ENCODE data around the gene SIPA1L3.

SIPA1L3 gene

DNA sequence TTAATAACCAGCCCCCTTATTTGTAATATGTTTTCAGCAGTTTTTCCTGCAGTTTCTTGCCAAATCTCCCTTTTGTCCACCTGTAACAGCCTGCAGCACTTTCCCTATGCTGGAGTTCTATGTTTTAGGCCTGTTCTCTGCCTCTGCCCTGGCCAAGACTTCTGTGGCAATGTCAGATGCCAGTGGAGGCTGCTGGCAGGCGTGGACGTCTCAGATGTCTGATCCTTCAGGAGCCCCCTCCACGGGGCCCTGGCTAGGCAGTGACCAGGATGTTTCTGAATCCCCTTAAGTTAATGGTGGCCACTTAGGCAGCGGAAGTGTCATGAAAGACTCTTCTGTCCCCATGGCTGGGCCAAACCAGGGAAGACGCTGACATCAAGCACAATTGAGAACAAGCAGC is 40.8 kb downstream of the SIPA1L3 start:
- DNase-seq (ENCODE audit: low read depth in 2 of 2): no peak

DNA sequence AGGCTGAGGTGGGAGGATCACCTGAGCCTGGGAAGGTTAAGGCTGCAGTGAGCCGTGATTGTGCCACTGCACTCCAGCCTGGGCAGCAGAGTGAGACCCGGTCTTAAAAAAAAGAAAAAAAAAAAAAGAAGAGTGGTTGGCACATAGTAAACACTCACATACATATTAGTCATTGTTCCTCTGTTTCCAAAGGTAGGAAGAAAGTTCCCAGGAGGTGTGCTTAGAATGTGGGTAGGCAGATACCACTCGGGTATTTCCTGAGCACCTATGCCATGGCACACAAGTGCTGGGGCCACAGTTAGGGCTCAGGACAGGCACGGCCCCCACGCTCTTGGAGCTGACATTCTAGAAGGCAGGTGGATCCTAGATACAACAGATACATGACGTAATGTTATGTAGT is 41.4 kb downstream of the SIPA1L3 start:
- no peak for DNase-seq (ENCODE audit: low read depth in 2 of 2)

DNA sequence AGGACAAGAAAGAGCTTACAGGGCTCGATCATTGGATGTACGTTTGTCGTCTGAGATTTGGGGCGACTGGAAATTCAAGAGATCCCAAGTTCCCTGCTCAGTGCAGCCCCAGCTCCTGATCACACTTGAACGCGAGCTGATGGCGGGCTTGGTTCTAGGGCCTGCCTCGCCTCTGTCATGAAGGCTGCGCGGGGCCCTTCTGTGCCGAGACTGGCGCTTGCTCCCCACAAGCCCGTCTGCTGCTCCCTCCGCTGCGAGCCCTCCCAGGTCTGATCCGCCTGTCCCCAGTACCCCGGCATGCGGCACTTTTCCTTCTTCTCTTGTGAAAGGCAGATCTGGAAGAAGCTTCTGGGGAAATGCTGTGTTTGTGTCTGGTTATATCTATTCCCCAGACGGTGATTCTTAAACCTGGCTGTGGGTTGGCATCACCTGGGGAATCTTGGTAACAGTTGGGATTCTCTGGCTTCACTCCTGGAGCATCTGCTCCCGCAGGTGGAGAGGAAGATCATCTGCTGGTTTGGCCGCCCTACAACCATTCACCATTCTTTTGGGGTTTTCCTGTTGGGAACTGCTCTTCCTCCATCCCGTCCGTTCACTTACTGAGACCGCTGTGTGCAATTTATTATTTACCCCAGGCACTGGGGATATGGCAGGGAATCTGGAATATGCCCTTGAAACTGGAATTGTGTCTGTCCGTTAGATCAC is 43.6 kb downstream of the SIPA1L3 start:
- DNase-seq (ENCODE audit: low read depth in 2 of 2): no peak

DNA sequence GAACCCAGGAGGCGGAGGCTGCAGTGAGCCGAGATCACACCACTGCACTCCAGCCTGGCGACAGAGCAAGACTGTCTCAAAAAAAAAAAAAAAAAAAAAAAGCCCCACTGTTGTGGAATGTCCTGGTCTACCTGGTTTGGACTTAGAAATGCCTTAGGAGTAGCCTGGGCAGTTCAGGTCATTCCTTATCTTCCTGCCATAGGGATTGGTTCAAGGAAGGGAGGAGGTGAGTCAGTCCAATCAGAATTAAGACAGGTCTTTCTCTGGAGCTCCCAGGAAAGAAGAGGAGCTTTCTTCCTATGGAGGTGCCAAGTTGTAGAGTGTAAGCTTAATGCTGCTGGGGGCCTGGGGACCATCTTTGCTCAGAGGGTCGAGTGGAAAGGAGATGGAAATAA is 44.8 kb downstream of the SIPA1L3 start:
- no peak for DNase-seq (ENCODE audit: low read depth in 2 of 2)

DNA sequence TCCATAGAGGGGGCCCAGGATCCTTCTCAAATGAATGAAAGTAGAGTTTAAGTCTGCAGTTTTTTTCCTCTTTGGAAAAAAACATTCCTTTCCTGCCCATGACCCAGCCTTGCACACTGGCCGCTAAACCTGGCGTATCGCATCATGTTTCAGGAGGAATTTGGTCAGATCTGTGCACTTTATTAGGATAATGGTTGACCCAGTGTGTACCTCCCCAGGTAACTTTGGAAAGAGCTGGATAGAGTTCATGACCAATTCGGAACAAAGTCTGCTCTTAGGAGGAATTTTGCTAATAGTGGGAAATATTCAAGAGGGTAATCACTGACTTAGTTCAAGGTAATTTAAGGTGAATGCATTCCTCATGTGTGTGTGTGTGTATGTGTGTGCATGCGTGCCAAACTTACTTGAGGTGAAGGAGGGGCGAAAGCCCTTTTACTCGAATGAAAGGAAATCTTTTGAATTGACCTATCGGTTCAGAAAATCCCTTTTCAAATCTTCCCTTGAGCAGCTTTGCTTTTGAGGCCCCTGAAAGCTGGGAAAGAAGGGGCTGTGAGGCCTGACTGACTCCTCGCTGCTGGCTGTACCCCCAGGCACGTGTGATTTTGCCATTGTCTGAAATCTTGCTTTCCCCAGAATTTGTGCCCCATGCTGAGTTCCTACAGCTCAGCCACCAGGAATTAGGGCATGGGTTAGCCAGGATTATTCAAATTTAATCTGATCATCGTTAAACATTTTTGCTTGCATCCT is 46.3 kb downstream of the SIPA1L3 start:
- no peak for DNase-seq (ENCODE audit: low read depth in 2 of 2)

DNA sequence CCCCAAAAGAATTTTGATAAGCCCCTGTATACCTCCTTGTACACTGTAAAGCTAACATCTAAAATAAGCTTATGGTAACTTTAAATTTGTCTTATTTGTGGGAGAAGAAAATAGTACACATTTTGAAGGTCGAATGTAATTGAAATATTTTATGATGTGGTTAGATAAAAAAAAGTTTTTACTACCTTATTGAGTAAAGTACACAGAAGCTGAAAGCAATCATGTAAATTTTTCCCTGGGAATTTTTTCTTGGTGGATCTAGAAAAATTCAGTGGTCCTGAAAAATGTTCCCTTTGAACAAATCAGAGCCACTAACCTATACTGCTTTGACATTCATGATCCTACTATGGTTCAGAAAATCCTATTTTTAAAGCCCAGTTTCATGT is 46.9 kb downstream of the SIPA1L3 start:
- DNase-seq (ENCODE audit: low read depth in 2 of 2): no peak

DNA sequence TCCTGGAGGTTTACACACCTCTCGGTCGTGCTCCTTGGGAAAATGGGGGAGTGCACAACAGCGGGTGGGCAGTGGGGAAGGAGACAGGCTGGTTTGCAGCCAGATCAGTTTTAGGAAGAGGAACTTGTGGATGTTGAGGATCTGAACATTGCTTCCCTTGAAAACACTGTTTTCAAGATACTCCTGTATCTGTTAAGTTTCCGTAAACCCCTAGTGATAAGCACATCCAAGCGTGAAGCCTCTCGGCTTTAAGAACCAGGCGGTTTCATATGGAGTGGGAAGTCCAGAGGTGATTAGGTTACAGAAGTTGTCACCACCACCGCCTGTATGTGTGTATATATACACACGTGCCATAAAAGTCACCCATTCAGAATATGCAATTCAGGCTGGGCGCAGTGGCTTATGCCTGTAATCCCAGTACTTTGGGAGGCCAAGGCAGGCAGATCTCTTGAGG is 47.4 kb downstream of the SIPA1L3 start:
- DNase-seq (ENCODE audit: low read depth in 2 of 2): no peak

DNA sequence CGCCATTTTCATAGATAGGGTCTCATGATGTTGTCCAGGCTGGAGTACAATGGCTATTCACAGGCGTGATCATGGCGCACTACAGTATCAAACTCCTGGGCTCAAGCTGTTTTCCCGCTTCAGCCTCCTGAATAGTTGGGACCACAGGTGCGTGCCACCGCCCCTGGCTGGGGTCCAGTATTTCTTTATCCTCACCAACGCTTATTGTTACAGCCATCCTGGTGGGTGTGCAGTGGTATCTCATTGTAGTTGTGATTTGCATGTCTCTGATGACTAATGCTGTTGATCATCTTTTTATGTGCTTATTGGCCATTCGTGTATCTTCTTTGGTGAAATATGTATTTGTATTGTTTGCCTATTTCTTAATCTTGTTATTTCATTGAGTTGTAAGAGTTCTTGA is 49.0 kb downstream of the SIPA1L3 start:
- no peak for DNase-seq (ENCODE audit: low read depth in 2 of 2)

DNA sequence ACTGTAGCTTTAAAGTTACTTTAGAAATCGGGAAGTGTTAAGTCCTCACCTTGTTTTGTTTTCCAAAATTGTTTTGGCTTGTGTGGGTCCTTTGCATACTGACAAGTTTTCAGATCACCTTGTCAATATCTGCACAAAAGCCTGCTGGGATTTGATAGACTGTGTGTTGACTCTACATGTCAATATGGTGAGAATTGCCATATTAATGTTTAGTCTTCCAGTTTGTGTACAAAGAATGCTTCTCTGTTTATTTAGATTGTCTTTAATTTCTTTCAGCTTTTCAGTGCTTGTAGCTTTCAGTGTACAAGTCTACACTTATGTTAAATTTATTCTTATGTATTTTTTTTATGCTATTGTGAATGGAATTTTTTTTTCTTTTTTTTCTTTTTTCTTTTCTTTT is 50.2 kb downstream of the SIPA1L3 start:
- no peak for DNase-seq (ENCODE audit: low read depth in 2 of 2)

DNA sequence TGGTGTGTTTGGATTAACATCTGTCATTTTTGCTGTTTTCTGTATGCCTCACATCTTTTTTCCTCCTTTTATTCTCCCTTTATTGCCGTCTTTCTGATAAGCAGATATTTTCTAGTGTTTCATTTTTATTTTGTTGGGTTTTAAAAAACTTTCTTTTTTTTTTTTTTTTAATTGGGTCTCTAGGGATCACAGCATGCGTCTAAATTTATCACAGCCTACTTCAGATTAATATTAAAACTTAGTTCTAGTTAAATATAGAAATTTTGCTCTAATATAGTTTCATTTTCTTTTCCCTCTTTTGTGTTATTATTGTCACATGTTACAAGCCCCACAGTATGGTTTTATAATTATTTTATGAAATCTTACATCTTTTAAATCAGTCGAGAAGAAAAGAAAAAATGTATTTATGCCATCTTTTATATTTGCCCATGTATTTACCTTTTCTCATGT is 52.7 kb downstream of the SIPA1L3 start:
- DNase-seq (ENCODE audit: low read depth in 2 of 2): no peak

DNA sequence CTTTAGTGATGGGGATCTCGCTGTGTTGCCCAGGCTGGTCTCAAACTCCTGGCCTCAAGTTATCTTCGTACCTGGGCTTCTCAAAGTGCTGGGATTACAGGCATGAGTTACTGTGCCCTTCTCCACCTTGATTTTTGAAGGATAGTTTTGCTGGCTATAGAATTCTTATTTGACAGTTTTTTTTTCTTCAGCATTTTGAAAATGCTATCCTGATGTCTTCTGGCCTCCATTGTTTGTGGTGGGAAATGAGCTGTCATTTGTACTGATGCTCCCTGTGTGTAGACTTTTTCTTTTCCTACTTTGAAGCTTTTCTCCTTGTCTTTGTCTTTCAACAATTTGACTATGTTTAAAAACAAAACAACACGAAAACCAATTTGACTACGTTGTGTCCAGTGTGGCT is 54.2 kb downstream of the SIPA1L3 start:
- no peak for DNase-seq (ENCODE audit: low read depth in 2 of 2)

DNA sequence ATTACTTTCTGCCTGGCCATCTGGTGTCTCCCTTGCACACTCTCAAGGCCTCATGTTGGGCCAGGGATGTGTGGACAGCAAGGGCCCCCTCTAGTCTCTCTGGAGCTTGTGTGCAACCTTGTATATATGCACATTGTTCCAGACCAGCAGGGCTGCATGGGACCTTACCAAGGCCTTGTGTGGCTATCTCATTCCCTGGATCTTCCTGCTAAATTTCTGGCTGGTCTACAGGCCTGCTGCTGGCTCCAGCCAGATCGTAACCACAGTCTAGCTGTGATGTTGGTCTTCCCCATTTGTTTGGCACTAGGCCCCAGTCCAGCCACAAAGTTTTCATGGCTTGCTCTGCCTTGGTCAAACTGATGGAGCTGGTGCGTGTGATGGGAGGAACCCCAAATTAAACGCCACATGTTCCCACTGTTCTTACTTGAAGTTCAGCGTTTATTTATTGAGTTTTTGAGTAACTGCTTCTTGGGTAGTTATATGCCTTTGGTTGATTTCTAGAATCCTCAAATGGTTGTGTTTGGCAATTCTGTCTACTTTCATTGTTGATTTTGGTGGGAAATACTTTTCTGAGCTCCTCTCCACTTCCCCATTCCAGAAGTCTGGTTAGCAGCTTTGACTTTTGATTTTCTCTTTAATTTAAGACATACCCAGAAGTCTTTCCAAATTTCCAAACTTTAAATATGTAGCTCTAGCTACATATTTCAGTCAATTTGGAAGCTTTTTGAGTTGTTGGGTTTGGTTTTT is 56.4 kb downstream of the SIPA1L3 start:
- DNase-seq (ENCODE audit: low read depth in 2 of 2): no peak

DNA sequence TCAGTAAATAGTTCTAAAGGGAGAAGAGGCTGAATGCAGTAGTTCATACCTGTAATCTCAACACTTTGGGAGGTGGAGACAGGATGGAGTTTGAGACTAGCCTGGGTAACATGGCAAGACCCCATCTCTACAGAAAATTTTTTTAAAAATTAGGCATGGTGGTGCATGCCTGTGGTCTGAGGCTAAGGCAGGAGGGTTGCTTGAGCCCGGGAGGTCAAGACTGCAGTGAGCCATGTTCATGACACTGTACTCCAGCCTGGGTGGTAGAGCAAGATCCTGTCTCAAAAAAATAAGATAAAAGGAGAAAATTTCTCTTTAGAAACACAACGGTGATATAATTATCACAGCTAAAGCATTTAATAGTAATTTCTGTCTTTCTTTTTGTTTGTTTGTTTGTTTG is 57.1 kb downstream of the SIPA1L3 start:
- DNase-seq (ENCODE audit: low read depth in 2 of 2): no peak

DNA sequence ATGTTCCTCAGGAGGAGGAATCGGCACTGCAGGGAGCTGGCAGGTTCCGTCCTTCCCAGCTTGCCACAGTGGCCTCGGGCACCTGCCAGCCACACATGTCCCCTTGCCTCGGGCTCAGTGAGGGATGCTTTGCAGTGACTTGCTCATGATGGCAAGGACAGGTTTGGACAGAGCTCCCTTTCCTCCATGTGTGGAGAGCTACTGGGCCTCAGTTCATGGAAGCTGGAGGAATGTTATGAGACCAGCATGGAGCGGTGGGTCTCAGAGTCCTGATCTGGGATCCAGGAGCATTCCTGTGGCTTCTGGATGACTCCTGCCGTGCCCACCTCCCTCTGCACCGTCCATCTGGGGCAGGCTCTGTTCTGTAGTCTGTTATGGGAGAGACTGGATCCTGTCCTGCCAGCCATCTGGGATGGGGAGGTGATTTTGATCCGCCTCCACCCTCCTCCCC is 59.2 kb downstream of the SIPA1L3 start:
- no peak for DNase-seq (ENCODE audit: low read depth in 2 of 2)

DNA sequence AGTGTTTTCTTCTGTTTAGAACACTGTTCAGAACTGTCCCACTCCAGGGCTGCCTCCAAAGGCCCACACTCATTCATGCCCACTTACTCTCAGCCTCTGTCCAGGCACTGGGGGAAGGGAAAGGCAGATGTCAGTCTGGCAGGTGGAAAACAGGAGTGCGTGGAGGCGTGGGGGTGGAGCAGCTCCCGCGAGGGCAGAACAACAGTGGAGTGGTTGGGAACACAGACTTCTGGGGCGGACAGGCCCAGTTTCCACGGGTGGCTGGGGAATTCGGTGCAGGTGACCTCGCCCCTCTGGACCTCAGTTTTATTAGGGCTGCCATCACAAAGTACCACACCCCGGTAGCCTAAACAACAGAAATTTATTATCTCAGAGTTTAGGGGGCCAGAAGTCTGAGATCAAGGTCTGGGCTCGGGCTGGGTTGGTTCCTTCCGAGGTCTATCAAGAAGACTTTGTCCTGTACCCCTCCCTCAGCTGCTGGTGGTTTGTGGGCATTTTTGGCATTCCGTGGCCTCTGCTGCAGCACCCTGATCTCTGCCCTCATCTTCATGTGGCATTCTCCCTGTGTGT is 59.7 kb downstream of the SIPA1L3 start:
- no peak for DNase-seq (ENCODE audit: low read depth in 2 of 2)

DNA sequence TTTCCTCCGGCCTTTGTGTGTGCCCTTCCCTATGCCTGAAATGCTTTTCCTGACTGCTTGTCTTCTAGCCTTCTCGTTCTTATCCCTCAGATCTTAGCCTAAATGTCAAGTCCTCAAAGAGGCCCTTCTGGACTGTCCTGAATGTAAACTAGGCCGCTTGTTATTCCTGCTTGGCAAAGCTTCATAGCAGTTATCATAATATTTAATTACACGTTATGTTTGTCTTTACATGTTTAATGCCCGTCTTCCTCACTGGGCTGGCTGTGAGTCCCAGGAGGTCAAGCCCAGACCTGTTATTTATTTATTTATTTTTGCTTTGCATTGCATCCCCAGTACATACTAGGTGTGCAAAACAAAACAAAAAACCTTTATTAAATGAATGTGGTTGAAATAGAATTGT is 62.7 kb downstream of the SIPA1L3 start:
- DNase-seq (ENCODE audit: low read depth in 2 of 2): no peak

DNA sequence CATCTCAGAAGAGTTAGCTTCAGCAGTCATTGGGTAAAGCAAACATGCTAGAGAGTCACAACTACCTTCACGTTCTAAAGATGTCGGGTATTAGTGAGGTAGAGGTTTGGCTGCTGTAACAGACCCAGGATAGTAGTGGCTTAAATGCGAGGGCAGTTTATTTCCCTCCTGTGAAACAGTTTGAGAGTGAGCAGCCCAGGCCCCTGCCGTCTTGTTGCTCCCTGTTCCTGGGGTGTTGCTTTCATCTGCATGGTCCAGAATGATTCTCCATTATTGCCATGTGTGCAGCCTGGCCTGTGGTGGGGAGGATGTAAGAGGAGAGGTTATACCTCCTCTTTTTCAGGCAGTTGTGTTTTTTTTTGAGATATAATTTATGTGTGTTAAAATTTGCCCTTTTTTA is 63.7 kb downstream of the SIPA1L3 start:
- DNase-seq (ENCODE audit: low read depth in 2 of 2): no peak

DNA sequence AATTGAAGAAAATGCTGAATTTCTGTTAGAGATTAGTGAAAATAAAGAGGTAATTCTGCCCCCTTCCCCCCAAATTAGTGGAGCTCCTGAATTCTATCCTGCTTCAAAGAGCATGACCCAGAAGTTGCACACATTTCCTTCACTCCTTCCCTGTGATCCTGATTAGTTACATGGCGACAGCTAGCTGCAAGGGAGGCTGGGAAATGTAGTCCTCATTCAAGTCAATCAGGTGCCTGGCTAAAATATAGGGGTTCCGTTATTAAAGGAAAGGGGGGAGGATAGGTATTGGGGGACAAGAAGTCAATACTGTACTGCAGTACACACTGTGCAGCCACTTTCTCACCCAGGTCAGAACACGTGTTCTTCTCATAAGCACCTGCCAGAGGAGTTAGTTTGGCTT is 65.8 kb downstream of the SIPA1L3 start:
- no peak for DNase-seq (ENCODE audit: low read depth in 2 of 2)

DNA sequence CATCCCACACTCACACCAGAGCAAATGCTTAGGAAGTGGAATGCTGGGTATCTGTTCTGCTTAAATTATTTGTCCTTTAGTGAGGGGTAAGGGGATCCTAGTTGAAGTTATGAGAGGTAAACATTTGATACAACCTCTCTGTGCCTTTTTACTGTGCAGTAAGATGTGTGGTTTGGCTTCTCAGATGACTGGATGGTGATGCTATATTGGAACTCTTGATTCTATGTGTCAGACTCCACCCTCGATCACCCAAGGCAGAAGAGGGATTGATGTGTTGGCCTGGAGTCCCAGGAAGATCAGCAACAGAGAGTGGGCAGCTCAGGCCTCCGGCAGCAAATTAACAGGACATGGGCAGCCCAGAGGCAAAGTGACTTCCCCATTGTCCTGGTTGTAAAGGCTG is 66.7 kb downstream of the SIPA1L3 start:
- no peak for DNase-seq (ENCODE audit: low read depth in 2 of 2)

DNA sequence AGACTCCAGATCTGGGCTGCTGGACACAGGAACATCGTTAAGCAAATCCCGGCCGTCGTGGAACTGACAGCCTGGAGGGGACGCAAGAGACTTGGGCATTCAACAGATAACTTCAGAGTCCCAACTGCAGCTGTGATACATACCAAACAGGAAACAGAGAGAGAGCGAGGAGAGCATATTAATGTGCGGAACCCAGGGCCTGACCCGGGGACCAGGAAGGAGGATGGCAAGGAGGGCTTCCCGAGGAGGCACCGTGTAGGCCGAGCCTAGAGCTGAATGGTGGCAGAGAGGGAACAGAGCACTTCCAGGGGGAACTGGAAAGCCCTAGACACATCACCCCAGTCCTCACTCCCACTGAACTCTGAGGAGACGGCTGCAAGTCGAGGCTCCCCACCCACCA is 68.1 kb downstream of the SIPA1L3 start:
- no peak for DNase-seq (ENCODE audit: low read depth in 2 of 2)

DNA sequence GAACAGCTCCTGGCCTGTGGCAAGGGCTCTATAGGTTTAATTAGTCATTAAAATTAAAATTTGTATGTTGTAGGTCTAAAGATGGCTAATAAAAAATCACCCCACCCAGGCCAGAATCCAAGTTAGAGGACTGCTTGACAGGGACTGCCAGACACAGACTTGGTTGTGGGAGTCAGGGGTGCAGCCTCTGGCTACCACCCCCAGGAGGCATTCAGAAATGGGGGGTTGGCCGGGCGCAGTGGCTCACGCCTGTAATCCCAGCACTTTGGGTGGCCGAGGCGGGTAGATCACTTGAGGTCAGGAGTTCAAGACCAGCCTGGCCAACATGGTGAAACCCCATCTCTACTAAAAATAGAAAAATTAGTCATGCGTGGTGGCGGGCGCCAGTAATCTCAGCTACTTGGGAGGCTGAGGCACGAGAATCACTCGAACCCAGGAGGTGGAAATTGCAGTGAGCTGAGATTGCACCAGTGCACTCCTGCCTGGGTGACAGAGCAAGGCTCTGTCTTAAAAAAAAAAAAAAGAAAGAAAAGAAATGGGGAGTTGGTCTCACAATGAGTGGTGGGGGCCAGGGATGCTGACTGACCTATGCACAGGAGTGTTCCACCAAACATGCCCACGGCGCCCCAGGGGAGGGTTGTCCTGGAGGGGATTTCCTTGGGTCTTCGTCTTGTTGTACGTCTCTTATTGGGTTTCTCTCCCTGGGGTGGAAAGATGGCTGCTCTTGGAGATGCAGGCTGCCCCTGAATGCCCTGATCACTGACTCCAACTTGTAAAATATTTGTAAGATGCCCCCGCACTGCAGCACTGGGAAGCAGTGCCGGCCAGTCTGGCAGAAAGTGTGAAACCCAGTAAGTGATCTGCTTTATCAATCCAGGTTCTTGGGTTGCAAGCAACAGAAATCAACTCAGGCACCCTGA is 68.8 kb downstream of the SIPA1L3 start:
- no peak for DNase-seq (ENCODE audit: low read depth in 2 of 2)
